ENCODE measurements around the gene CEP104. TPM values are rescaled to one million over a fixed set of nuclear protein-coding genes. Genes with fewer than 3 reads are reported as not detected.

The CEP104 gene
- total and polyA plus RNA-seq, 2 experiments from 2014 or later, result 20.5 to 32.2 TPM

GRCh38 chr1:3834701-3835100, 22.3 kb downstream of the CEP104 start:
- Histone ChIP-seq H3K4me1 (ENCODE audit: insufficient read depth) (no peaks in the 10 kb centered on the region), H3K27me3 (ENCODE audit: insufficient read depth) (no peaks in the 10 kb centered on the region), H3K9me2 (ENCODE audit: insufficient read depth) (no peaks in the 10 kb centered on the region), H3K4me2 (no peak overlapping the region), H3K36me3 (ENCODE audit: insufficient read depth) (no peaks in the 10 kb centered on the region; the same call in 1 of the 2 replicates), H3F3A (replicated peaks; ENCODE audit: low read depth) (no peaks in the 10 kb centered on the region), H3K27ac (ENCODE audit: low read depth) (no peak overlapping the region), H2AFZ (no peak overlapping the region), H3K79me2 (replicated peaks; ENCODE audit: insufficient read depth) (no peaks in the 10 kb centered on the region), H4K20me1 (replicated peaks; ENCODE audit: insufficient read depth) (no peaks in the 10 kb centered on the region; the same call in 1 of the 2 replicates), H3K4me3 (no peak overlapping the region)
- H3K4me3 Mint-ChIP-seq, result no peak overlapping the region
- TF ChIP-seq NANOG (IDR thresholded peaks at IDR 0.05; ENCODE audit: borderline replicate concordance) (no peak), JUNB (IDR thresholded peaks at IDR 0.05; ENCODE audit: unreplicated experiment) (no peak), EZH2 (IDR thresholded peaks at IDR 0.05; ENCODE audit: low read depth, unreplicated experiment) (no peak), CREB1 (CRISPR knock-in tag; IDR thresholded peaks at IDR 0.05; ENCODE audit: low read depth) (no peak), POLR2AphosphoS5 (IDR thresholded peaks at IDR 0.05; ENCODE audit: low read depth) (no peak), CTCF (conservative IDR thresholded peaks at IDR 0.05; ENCODE audit: low read depth in 2 of 2) (no peak), ZNF114 (CRISPR knock-in tag; IDR thresholded peaks at IDR 0.05) (no peak), EZH2phosphoT487 (IDR thresholded peaks at IDR 0.05; ENCODE audit: unreplicated experiment) (no peak), STAT1 (IDR thresholded peaks at IDR 0.05; ENCODE audit: unreplicated experiment) (no peak), ZNF331 (CRISPR knock-in tag; IDR thresholded peaks at IDR 0.05; ENCODE audit: low read depth) (no peak)
- TF ChIP-seq, protein P1, sequence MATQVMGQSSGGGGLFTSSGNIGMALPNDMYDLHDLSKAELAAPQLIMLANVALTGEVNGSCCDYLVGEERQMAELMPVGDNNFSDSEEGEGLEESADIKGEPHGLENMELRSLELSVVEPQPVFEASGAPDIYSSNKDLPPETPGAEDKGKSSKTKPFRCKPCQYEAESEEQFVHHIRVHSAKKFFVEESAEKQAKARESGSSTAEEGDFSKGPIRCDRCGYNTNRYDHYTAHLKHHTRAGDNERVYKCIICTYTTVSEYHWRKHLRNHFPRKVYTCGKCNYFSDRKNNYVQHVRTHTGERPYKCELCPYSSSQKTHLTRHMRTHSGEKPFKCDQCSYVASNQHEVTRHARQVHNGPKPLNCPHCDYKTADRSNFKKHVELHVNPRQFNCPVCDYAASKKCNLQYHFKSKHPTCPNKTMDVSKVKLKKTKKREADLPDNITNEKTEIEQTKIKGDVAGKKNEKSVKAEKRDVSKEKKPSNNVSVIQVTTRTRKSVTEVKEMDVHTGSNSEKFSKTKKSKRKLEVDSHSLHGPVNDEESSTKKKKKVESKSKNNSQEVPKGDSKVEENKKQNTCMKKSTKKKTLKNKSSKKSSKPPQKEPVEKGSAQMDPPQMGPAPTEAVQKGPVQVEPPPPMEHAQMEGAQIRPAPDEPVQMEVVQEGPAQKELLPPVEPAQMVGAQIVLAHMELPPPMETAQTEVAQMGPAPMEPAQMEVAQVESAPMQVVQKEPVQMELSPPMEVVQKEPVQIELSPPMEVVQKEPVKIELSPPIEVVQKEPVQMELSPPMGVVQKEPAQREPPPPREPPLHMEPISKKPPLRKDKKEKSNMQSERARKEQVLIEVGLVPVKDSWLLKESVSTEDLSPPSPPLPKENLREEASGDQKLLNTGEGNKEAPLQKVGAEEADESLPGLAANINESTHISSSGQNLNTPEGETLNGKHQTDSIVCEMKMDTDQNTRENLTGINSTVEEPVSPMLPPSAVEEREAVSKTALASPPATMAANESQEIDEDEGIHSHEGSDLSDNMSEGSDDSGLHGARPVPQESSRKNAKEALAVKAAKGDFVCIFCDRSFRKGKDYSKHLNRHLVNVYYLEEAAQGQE (IDR thresholded peaks at IDR 0.05; ENCODE audit: unreplicated experiment), result no peak
- no peaks in the 10 kb centered on the region for H3K27me3 Mint-ChIP-seq (ENCODE audit: insufficient read depth, low read depth, poor library complexity)
- DNase-seq (ENCODE audit: low spot score) (no peak), ATAC-seq (no peak)
- peaks cover 7% of the 10 kb centered on the region; the same call in 2 of the 3 replicates for H3K9me3 Mint-ChIP-seq
- H3K27ac Mint-ChIP-seq, result no peak overlapping the region
- no peaks in the 10 kb centered on the region for H3K4me1 Mint-ChIP-seq
- H3K36me3 Mint-ChIP-seq (ENCODE audit: low read depth), result peaks cover 57% of the 10 kb centered on the region

- Mint-ChIP-seq H3K4me3 (no peak overlapping the region), H3K36me3 (ENCODE audit: low read depth) (peaks cover 33% of the 10 kb centered on the region), H3K27me3 (ENCODE audit: insufficient read depth, low read depth, poor library complexity) (peaks cover 2% of the 10 kb centered on the region), H3K27ac (no peak overlapping the region), H3K9me3 (no peaks in the 10 kb centered on the region), H3K4me1 (no peaks in the 10 kb centered on the region)
- ATAC-seq (no peak), DNase-seq (ENCODE audit: low spot score) (no peak)
- Histone ChIP-seq H3K9me2 (ENCODE audit: insufficient read depth) (no peaks in the 10 kb centered on the region), H3K4me2 (no peak overlapping the region), H3K79me2 (replicated peaks; ENCODE audit: insufficient read depth) (no peaks in the 10 kb centered on the region), H3K27ac (ENCODE audit: low read depth) (no peak overlapping the region), H3K27me3 (ENCODE audit: insufficient read depth) (no peaks in the 10 kb centered on the region), H4K20me1 (replicated peaks; ENCODE audit: insufficient read depth) (no peaks in the 10 kb centered on the region; the same call in 1 of the 2 replicates), H3K4me1 (ENCODE audit: insufficient read depth) (no peaks in the 10 kb centered on the region), H3K4me3 (no peak overlapping the region), H3K36me3 (ENCODE audit: insufficient read depth) (no peaks in the 10 kb centered on the region; the same call in 1 of the 2 replicates), H2AFZ (no peak overlapping the region), H3F3A (replicated peaks; ENCODE audit: low read depth) (no peaks in the 10 kb centered on the region)
- TF ChIP-seq JUNB (IDR thresholded peaks at IDR 0.05; ENCODE audit: unreplicated experiment) (no peak), POLR2AphosphoS5 (IDR thresholded peaks at IDR 0.05; ENCODE audit: low read depth) (no peak), CREB1 (CRISPR knock-in tag; IDR thresholded peaks at IDR 0.05; ENCODE audit: low read depth) (no peak), STAT1 (IDR thresholded peaks at IDR 0.05; ENCODE audit: unreplicated experiment) (no peak)
These were observed 25.3 kb downstream of the CEP104 start for GRCh38 chr1:3831689-3832088.

Data from GM23338 (cell line).